NCI-H510A (cell line): ENCODE measurements around the gene PCGF3.
"Not testable (repeated sequence)": the region's sequence is repeated elsewhere in the genome, so short reads cannot be mapped to it uniquely, and the experiment has no call there.

Experiments
- DNase-seq: peaks from one replicate; lab custom pipeline; 2025; lab: John Stamatoyannopoulos, UW

PCGF3 gene

GRCh38 chr4:683247-683897, 22.3 kb upstream of the PCGF3 start:
- no peak for DNase-seq

- DNase-seq = no peak
These were observed 21.5 kb upstream of the PCGF3 start for GRCh38 chr4:683982-684622.

- no peak for DNase-seq
These were observed 20.9 kb upstream of the PCGF3 start for GRCh38 chr4:684623-685327.

GRCh38 chr4:685679-686412, 19.8 kb upstream of the PCGF3 start:
- DNase-seq = no peak

GRCh38 chr4:686413-687040, 19.1 kb upstream of the PCGF3 start:
- DNase-seq = no peak

GRCh38 chr4:687048-687970, 18.3 kb upstream of the PCGF3 start:
- DNase-seq = no peak

GRCh38 chr4:687971-688853, 17.4 kb upstream of the PCGF3 start:
- no peak for DNase-seq

- DNase-seq = no peak
These were observed 16.6 kb upstream of the PCGF3 start, which contains the start of gene SLC49A3 for GRCh38 chr4:688854-689681. Gene SLC49A3 (minus strand): TSS chr4:689151. CDS start chr4:689127, 24 bp downstream.

GRCh38 chr4:689723-690122, 15.9 kb upstream of the PCGF3 start:
- DNase-seq = no peak

- DNase-seq = no peak
These were observed 12.7 kb upstream of the PCGF3 start for GRCh38 chr4:692771-693554.

GRCh38 chr4:694341-694940, 11.2 kb upstream of the PCGF3 start:
- not testable (repeated sequence) for DNase-seq

GRCh38 chr4:699816-700580, 5.6 kb upstream of the PCGF3 start:
- no peak for DNase-seq

GRCh38 chr4:700587-701264, 4.9 kb upstream of the PCGF3 start:
- no peak for DNase-seq

GRCh38 chr4:702618-703048, 3.0 kb upstream of the PCGF3 start:
- DNase-seq = no peak

- DNase-seq = no peak
These were observed 2.1 kb upstream of the PCGF3 start for GRCh38 chr4:703336-704197.
